Measurements from ENCODE around the gene IL12RB2.

IL12RB2 gene

GRCh38 chr1:67307251-67308060 lies at the start of gene IL12RB2:
IL12RB2 (plus strand) TSS chr1:67307873; CDS start chr1:67320369, 12,496 bp downstream.
- DNase-seq (ENCODE audit: low spot score) = peak; percentile 54

GRCh38 chr1:67261680-67262079 lies 46.0 kb upstream of the IL12RB2 start:
- DNase-seq (ENCODE audit: low spot score) = peak; percentile 47

DNA sequence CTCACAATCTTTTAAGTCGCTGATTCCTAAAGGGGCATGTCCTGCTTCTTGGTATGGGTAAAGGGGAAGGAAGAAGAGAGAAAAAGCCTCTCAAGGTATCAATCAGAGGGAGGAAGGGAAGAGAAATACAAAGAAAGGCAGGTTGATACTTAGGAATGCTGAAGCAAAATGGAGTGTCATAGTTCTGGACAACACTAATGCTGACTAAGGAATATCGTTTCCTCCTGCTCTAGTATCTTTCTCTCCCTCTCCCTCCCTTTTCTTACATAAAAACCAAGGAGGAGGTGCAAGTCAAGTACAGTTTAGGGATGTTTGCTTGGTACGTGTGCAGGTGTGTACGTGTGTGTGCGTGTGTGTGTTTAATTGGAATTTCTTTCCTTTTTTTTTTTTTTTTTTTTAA lies 44.9 kb upstream of the IL12RB2 start:
- DNase-seq (ENCODE audit: low spot score) = no peak

DNA sequence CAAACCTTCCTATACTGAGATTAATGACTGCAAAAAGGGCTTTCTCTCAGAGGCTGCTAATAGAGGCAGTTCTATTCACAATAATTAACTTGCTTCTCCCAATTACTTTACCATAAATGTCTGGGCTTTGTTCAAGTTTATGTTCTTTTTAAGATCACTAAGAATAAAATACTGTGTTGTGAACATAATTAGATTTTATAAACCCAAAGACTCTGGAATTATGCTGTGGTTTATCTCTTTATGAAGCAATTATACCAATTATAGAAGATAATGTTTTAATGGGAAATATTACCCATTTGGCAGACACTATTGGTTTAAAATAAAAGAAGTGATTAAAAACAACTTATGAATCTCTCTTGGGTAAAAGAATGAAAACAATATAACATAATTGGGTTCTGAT lies 43.5 kb upstream of the IL12RB2 start:
- DNase-seq (ENCODE audit: low spot score) = no peak

DNA sequence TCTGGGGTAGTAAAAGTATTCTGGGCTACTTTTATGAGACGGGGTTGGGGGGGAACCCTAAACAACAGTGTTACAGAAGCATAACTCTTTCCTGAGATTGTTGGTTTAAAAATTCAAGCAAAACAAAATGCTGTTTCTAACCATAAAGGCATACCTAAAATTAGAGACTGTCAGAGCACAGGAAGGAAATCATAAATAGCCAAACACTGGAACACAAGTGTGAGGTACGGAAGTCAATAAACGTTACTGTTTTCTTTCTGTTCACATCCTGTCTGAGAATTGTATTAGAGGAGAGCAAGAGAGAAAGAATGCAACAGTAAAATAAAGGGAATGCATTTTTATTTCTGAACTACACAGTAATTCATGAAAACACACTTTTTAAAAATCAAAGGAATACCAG lies 42.8 kb upstream of the IL12RB2 start:
- DNase-seq (ENCODE audit: low spot score) = no peak

DNA sequence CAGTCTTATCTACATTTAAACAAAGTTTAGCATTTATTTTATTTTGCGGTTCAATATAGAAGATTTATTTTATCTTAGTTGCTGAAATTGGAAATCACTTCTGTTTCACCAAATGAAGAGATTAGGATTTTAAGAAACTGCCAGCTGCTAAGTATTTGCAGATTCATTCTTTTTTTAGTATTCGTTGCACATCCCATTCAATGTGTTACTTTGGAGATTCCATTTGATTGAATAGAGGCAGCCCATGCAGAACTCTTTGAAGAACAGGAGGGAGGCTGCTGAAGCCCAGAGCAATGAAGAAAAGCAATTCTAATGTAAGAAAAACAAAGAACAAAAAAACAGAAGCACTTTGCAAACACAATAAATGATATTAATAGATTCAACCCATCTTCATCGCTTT lies 38.6 kb upstream of the IL12RB2 start:
- no peak for DNase-seq (ENCODE audit: low spot score)

GRCh38 chr1:67270541-67270940 lies 37.1 kb upstream of the IL12RB2 start:
- no peak for DNase-seq (ENCODE audit: low spot score)

GRCh38 chr1:67273591-67273990 lies 34.1 kb upstream of the IL12RB2 start:
- DNase-seq (ENCODE audit: low spot score) = no peak

DNA sequence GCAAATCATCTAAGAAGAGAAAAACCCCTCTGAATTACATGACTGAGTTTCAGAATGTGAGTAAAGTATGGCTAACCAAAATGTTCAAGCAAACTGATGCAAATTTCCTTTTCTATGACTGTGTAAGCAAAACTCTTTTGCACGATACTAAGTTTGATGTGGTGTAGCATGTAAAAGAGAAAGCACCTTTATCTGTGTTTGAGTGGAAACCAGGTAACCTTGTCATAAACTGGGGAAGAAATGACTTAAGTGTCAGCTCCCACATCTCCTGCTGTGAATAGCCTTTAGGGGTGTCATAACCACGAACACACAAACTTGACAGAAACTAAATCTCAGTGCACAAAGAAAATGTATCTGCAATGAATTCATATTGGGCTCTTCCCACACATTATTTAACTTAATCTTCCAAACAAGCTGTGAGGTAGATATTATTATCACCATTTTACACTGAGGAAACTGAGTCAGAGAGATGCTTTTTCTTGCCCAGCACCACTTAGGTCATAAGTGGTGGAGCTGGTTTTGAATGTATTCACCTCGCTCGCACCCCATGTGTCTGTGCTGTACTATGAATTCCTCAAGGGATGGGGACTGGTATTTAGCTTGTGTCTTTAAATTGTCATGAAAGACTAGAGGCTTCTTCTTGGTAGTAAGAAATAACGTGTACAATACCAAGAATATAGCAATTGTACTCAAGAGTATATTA lies 32.9 kb upstream of the IL12RB2 start:
- DNase-seq (ENCODE audit: low spot score) = no peak

DNA sequence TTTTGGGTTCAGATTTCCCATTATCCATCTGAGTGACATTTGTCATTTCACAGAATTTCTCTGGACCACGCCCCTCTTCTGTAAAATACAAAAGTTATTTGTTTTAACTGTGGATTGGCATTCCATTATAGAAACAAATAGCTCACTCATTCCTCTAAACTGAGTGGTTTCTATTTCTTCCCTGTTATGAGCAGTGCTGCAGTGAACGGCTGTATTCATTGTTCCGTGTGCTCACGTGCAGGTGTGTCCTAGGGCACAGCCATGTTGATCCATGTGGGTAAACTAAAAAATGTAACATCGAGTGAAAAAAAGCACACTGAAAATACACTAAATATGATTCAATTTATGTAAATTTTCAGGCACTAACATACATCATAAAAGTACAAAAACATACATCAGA lies 27.0 kb upstream of the IL12RB2 start:
- no peak for DNase-seq (ENCODE audit: low spot score)

- no peak for DNase-seq (ENCODE audit: low spot score)
Observed at GRCh38 chr1:67281244-67281643, 26.4 kb upstream of the IL12RB2 start.

DNA sequence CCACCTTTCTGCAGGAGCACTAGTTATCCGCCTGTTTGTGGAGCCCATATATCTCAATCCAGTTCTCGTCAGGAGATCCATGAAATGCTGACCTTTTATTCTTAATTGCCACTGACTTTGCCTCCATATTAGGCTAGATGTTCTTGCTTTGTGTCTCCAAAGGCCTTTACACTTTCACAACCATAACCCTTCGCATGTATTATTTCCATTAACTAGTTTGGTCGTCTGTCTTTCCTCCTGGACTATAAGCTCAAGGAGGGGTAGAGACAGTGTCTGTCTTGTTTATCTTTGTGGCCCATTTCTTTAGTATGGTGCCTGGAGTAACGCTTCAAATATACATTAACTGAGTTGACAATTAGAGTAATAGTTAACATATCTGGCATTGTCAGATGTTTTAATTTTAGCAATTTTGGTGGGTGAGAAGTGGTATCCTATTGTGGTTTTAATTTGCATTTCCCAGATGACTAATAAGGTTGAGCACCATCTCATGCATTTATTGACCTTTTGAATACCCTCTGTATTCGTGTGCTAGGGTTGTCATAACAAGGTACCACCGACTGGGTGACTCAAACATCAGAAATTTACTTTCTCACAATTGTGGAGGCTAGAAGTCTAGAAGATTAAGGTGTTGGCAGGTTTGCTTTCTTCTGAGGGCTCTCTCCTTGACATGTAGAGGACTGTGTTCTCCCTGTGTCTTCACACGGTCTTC lies 21.7 kb upstream of the IL12RB2 start:
- DNase-seq (ENCODE audit: low spot score) = no peak

- no peak for DNase-seq (ENCODE audit: low spot score)
Observed at GRCh38 chr1:67290236-67290635, 17.4 kb upstream of the IL12RB2 start.

- DNase-seq (ENCODE audit: low spot score) = no peak
Observed at GRCh38 chr1:67294836-67295617, 12.6 kb upstream of the IL12RB2 start.

DNA sequence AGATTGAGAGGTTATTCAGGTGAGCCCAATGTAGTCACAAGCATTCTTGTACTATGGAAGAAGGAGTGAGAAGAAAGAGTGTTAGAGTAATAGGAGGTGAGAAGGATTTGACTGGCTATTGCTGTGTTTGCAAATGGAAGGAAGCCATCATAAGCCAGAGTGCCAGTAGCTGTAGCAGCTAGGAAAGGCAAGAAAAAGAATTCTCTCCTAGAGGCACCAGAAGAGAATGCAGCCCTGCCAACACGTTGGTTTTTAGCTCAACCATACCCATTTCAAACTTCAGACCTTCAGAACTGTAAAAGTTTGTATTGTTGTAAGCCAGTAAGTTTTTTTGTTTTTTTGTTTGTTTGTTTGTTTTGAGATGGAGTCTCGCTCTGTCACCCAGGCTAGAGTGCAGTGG lies 8.9 kb upstream of the IL12RB2 start:
- DNase-seq (ENCODE audit: low spot score) = no peak

GRCh38 chr1:67299296-67299695 lies 8.4 kb upstream of the IL12RB2 start:
- DNase-seq (ENCODE audit: low spot score) = no peak

GRCh38 chr1:67300561-67300960 lies 7.1 kb upstream of the IL12RB2 start:
- no peak for DNase-seq (ENCODE audit: low spot score)

DNA sequence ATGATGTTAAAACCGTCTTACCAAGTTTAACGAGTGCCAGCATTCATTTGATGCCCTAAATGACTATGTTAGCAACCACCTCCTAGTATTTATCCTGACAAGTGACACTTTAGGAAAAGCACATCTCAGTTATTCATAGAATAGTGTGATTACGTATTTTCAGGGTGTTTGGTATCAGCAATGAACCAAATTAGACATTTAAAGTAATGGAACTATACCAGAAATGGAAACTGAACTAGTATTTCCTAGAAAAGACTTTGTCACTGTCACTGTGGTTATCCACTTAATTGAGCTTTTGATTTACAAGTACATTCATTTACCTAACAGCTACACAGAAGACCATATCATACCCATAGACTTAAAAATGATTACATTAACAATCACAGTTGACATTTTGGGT lies 3.6 kb upstream of the IL12RB2 start:
- DNase-seq (ENCODE audit: low spot score) = no peak

- no peak for DNase-seq (ENCODE audit: low spot score)
Observed at GRCh38 chr1:67306547-67306946, 1.1 kb upstream of the IL12RB2 start.

DNA sequence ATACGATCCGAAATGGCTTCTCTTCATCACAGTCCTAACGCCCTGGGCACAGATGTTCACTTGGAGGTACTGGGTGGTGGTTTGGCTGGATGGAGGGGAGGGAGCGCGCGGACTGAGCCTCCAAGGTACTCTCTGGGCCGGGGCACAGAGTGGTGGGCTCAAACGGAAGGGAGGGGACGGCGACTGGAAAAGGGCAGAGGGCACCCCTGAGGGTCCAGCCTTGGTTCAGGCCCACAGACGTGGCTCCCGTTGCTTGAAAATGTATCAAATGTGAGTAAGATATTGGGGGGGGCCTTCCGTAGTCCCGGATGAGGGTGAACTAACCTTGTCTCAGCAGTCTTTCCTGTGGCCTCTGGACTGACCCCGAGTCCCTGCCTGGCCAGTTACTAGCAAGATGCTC lies 463 bp downstream of the IL12RB2 start:
- no peak for DNase-seq (ENCODE audit: low spot score)

GRCh38 chr1:67312615-67313014 lies 4.9 kb downstream of the IL12RB2 start:
- DNase-seq (ENCODE audit: low spot score) = no peak
